SK-MEL-5 (cell line): Measurements from ENCODE around the gene GPR39. TPM values are rescaled to one million over a fixed set of nuclear protein-coding genes. Genes with fewer than 3 reads are reported as not detected.

Experiments
- DNase-seq: peaks from one replicate; pipeline ENCODE4 v3.0.0-alpha.2; 2016; ENCODE audit warnings: low read depth, low spot score
- in situ Hi-C: cut with HindIII; loops from 2 replicates; pipeline ENCODE4 v1.10.0; 2016; ENCODE audit warnings: low sequenced_read_pairs, high pct_unique_total_duplicates, low pct_unique_long_range_greater_than_20kb
- total RNA-seq: library from RNA; depleted of rRNA; stranded (reverse); fragments of >200 nt; shearing (Covaris generic); gene quantifications from 2 replicates; pipeline ENCODE4 v1.2.3, GENCODE V29; 2014

GPR39 gene
- total RNA-seq, 1 experiment from 2014 or later: 0.32 TPM

DNA sequence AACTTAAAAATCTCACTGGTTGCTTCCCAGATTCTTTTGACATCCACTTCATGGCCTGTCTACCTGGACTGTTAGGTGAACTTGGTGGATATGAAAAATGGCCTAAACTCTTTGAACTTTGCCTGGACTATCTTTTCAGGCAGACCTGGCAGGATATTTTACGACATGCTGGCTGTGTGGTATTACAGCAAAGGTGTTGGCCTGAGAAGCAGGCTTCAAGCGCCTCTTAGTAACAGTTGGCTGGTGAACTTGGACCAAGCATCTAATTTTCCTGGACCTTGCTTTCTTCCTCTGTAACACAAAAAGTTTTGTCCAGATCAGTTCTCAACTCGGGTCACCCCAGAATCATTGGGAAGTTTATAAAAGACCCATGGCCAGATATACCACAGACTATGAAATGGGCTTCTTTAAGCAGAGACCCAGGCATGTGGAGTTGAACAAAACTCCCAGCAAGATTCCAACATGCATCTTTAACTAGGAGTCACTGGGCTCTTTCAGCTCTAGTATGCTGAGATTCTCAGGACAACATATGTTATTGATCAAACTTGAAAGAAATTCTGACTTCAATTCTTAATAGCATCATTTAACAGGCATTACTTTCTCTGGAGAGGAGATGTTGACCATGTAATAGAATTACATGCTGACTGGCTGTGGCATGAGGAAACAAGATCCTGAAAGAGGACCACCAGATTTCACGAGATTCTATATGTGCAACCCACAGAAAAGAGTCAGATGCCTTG is 249.0 kb downstream of the GPR39 start:
- in situ Hi-C loops: no loop called here
- DNase-seq: no peak

DNA sequence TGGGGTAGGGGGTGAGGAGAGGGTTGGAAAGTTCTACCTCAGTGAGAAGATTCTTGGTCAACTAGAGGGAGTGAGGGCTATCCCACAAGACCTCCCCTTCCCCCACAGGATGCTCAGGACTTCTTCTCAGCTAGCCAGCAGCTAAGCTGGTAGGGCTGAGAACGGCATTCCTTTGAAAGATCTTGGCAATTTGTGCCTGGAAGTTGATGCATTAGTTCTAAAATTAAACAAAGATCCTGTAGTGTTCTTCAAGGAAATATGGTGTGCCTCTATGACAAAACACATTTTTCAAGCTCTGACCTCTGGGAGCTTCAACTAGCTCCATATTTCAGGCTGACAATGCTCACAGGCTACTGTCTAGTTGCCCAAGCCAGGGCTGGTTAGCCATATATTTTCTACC is 251.1 kb downstream of the GPR39 start:
- DNase-seq: no peak
- in situ Hi-C loops: no loop called here

GRCh38 chr2:132668189-132668823 is 251.7 kb downstream of the GPR39 start:
- DNase-seq: no peak
- in situ Hi-C loops: no loop called here

DNA sequence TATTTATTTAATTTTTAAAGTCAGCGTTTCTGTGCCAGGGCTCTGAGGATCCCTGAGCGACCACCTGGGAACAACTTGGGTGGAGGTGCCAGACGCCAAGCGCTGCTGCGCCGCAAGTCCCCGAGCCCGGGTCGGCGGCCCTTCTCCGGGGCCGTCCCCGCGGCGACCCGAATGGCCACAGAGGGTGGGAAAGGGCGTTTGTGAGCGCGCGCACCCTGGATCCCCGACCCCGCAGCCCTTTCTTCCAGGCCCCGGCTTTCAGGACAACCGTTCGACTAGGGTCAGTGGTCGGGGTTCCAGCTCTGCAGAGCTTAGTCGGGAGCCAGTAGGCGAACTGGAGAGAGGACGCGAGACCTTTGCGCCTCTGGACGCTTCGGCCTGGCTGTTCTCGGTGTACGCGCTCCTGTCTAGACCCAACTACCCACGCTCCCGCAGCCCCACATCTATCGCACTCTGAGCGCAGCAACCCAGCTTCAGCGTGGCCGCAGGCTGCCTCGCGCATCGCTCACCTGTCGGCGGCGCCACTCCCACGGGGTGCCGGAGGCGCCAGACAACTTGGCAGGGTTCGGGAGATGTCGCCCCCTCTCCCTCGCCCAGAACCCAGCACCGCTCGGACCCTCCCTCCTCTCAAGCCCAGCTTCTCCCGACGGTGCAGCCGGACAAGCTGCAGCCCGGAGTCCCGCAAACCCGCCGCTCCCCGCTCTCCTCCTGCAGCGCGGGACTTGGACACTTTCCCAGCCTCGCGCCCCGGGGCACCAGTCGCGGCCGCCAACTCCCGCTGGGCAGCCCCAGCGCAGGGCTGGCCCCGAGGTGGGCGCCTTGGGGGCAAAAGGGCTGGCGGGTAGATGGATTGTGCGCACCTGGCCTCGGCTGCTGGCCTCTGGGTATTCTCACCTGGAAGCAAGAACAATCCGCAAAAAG is 252.6 kb downstream of the GPR39 start:
- in situ Hi-C loops: no loop called here
- DNase-seq: no peak

DNA sequence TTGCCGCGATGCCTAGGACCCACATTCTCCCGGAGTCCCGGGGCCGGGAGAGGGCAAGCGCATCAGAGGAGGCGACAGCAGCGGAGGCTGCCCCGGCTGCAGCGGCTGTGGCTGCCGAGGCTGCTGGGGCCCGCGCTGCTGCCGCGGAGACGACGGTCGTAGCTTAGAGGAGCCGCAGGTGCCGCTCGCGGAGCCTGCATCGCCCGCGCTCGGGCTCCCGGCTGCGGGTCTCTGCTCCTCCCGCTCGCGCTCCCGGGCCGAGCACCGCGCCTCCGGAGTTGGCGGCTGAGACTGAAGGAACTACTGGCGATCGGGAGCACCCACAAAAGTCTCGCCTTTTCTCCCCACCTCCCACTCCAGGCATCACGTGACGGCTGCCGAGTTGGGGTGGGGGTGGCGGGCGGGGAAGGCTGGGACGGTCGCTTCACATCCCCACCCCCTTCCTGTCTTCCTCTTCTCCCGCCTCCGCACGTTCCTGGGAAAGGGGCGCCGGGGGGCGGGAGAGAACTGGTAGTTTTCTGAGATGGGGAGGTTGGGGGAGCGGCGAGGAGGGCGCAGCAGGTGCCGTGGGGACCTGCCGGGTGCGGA is 253.4 kb downstream of the GPR39 start, which contains the start of gene LYPD1:
Gene LYPD1 (minus strand): TSS at position 298 of the 588 bp plus-strand sequence. CDS start 273 bp downstream, at position 25.
- in situ Hi-C loops: no loop called here
- no peak for DNase-seq

- peak; percentile 10 for DNase-seq
- in situ Hi-C loops: no loop called here
These were observed 254.0 kb downstream of the GPR39 start for GRCh38 chr2:132670496-132671150.

DNA sequence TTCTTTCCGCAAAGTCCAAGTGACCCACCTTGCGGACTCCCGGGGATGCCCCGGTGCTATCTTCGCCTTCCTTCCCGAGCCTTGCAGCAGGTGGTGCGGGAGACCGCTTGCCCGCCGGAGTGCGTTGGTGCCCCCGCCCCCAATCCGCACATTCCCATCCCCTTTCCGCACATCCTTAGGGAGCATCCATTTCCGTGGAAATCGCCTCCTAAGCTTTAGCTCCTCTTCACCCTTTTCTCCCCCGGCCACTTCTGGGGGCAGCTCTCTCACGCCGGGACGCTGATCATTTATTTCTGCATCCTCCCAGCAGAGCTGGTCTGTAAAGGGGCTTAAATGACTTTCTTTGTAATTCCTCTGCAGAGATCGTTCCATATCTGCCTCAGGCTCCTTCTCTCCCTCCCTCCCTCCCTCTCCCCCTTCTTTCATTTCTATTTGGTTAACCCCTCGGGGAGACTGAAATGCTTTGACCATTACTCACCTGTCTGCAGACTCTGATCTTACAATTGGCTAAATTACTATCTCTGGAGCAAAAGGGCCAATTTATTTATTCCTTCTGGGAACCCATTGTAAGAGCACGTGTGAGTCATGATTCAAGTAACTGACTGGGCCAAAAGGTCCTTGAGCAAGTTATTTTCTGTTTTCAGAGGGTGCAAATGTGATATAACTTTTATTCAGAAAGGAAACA is 254.7 kb downstream of the GPR39 start:
- in situ Hi-C loops: no loop called here
- DNase-seq: peak; percentile 83

DNA sequence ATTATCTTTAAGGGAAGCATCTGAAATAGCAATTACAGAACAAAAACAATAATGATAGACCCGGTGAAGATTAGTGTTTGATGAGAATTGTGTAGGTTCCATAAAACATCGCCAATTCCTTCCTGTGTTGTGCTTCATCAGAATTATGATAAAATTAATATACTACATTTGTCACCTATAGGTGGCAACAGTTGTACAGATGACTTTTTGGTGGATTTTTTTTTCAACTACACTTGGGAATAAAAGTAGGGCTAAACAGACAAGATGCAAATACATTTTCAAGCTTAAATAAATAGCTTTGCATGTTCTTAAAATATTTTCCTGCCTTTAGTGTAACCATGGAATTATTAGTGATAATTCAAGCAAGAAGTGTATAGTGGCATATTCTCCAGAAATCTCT is 260.4 kb downstream of the GPR39 start:
- in situ Hi-C loops: loop anchor here (25.0 kb wide), 1 partner anchor 160 kb away; no protein-coding TSS in a partner anchor
- peak; percentile 32 for DNase-seq

DNA sequence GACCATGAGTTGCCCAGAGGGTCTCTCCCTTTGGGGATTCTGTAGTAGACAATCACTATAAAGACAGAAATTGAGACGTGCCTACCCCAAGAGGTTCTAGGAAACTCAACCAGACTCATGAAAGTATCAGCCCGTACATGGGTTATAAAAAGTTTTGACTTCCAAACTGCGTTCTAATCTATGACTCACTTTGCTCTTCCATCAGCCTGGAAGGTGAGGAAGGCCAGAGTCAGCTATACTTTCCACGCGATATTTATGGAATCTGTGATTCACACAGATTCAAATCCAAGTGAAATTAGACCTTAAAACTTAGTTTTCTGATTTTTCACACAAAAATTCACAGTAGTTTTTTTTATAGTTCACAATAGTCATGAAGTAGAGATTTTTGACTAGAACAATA is 261.1 kb downstream of the GPR39 start:
- in situ Hi-C loops: loop anchor here (25.0 kb wide), 1 partner anchor 160 kb away; no protein-coding TSS in a partner anchor
- DNase-seq: no peak

DNA sequence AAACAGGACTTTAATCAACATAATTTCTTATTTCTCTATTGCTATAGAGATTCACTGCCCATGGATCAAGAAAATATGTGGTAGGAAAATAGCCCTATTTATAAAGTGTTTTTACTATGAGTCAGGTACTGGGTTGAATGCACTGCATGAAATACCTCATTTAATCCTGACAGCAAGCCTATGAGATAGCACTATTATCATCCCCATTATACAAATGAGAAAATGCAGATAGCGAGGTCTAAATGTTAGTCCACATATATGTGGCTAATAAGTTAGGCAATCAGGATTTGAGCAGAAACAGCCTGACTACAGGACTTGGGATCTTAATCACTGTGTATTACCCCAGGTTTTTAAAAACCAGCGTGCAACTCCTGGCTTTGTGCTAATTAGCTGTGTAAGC is 261.9 kb downstream of the GPR39 start:
- DNase-seq: no peak
- in situ Hi-C loops: loop anchor here (25.0 kb wide), 1 partner anchor 159 kb away; no protein-coding TSS in a partner anchor

- no peak for DNase-seq
- in situ Hi-C loops: loop anchor here (25.0 kb wide), 1 partner anchor 157 kb away; no protein-coding TSS in a partner anchor
These were observed 263.9 kb downstream of the GPR39 start for GRCh38 chr2:132680544-132680943.

GRCh38 chr2:132681766-132682165 is 265.2 kb downstream of the GPR39 start:
- no peak for DNase-seq
- in situ Hi-C loops: loop anchor here (25.0 kb wide), 1 partner anchor 156 kb away; no protein-coding TSS in a partner anchor

- no peak for DNase-seq
- in situ Hi-C loops: loop anchor here (25.0 kb wide), 1 partner anchor 147 kb away; no protein-coding TSS in a partner anchor
These were observed 274.2 kb downstream of the GPR39 start for GRCh38 chr2:132690664-132691303.

- DNase-seq: no peak
- in situ Hi-C loops: loop anchor here (25.0 kb wide), 1 partner anchor 146 kb away; no protein-coding TSS in a partner anchor
These were observed 275.0 kb downstream of the GPR39 start for GRCh38 chr2:132691556-132691955.

DNA sequence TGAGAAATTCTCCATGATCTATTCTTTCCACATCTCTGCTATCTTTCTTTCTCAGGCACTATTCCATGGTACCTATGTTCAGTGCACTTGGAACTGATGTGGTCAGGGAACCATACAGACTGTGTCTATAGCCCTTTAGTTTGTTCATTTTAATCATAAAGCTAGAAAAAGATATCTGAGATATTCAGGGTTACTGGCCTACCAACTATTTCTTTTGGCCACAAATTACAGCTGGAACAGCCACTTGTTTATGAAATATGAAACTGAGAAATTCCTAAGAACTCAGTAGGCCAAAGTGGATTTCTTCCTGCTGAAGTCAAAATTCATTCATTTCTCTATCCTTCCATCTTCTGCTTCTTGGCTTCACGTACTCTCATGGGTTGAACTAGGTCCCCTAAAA is 276.2 kb downstream of the GPR39 start:
- in situ Hi-C loops: loop anchor here (25.0 kb wide), 1 partner anchor 144 kb away; no protein-coding TSS in a partner anchor
- DNase-seq: no peak
